Fibroblast of the aortic adventitia (primary cell): ENCODE results near the gene SLC4A8. TPM values are rescaled to one million over a fixed set of nuclear protein-coding genes. Genes with fewer than 3 reads are reported as not detected.
A peak's percentile ranks its signal among the peaks of the same experiment; 100 is the strongest.

ENCODE experiments used
- DNase-seq: peaks from one replicate; pipeline ENCODE4 v3.0.0-alpha.2; 2010; ENCODE audit warnings: low read depth
- H3K4me3 ChIP-seq: 2 replicates; pipeline ENCODE4 v1.5.1; 2011; ENCODE audit warnings: low read depth, mild to moderate bottlenecking, control low read depth, low read length, moderate library complexity
- total RNA-seq: library from RNA; depleted of rRNA; stranded (reverse); fragments of >200 nt; gene quantifications from 2 replicates; pipeline ENCODE4 v1.2.3, GENCODE V29; 2012; ENCODE audit warnings: low replicate concordance
- TF ChIP-seq, protein P1 (sequence below): IDR thresholded peaks from 2 replicates; pipeline ENCODE4 v1.5.1; 2011; ENCODE audit warnings: mild to moderate bottlenecking, low read length, control low read depth, inconsistent platforms; ENCODE audit not compliant: insufficient read depth

The SLC4A8 gene
- 4.7 and 8.4 TPM in 2 replicates for total RNA-seq

DNA sequence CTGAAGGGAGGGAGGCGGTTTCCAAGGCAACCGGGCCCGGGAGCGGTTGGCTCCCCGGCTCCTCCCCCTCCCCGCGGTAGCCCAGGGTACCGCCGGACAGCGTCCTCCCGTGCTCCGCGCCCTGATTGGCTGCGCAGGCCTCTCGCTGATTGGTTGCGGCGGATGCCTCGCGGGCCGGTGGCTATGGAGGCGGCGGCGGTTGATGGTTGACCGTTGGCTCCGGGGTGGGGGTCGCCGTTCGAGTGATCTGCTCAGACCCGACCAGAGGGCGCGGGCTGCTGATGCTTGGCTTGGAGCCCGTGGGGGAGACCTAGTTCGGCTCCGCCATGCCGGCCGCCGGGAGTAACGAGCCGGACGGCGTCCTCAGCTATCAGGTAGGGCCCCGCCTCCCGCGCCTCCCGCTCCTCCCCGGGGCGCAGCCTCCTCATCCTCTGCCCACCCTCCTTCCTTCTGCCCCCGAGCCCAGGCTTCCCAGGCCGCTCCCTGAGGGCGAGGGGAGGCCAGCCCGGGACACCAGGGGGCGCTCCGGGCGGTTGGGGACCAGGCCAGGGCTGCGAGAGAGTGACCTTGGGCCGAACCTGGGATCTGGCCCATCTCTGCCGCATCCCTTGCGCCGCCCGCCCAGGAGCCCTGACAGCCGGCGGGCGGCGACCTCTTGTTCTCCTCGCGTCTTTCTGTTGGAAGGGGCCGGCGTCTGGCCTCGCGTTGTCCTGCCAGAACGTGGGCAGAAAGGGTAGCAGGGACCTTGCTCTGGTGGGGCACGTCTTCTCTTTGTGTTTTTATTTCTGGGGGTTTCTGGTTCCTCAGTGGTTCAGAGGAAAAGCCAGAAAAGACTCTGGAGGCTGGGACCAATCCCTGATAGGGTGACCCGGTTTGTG is at the start of gene SLC4A8:
Gene SLC4A8, plus strand, starts transcription at position 170 of the 878 bp plus-strand sequence. Its CDS starts 157 bp downstream, at position 327.
- H3K4me3 ChIP-seq, result peak within 1 kb of the TSS; percentile 77
- DNase-seq, result peak; percentile 70
- TF ChIP-seq, protein P1, sequence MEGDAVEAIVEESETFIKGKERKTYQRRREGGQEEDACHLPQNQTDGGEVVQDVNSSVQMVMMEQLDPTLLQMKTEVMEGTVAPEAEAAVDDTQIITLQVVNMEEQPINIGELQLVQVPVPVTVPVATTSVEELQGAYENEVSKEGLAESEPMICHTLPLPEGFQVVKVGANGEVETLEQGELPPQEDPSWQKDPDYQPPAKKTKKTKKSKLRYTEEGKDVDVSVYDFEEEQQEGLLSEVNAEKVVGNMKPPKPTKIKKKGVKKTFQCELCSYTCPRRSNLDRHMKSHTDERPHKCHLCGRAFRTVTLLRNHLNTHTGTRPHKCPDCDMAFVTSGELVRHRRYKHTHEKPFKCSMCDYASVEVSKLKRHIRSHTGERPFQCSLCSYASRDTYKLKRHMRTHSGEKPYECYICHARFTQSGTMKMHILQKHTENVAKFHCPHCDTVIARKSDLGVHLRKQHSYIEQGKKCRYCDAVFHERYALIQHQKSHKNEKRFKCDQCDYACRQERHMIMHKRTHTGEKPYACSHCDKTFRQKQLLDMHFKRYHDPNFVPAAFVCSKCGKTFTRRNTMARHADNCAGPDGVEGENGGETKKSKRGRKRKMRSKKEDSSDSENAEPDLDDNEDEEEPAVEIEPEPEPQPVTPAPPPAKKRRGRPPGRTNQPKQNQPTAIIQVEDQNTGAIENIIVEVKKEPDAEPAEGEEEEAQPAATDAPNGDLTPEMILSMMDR, result peak; percentile 82

- TF ChIP-seq, protein P1, result no peak
- no peak overlapping the region for H3K4me3 ChIP-seq
- no peak for DNase-seq
Observed at GRCh38 chr12:51374856-51375255, 49.8 kb upstream of the SLC4A8 start.

DNA sequence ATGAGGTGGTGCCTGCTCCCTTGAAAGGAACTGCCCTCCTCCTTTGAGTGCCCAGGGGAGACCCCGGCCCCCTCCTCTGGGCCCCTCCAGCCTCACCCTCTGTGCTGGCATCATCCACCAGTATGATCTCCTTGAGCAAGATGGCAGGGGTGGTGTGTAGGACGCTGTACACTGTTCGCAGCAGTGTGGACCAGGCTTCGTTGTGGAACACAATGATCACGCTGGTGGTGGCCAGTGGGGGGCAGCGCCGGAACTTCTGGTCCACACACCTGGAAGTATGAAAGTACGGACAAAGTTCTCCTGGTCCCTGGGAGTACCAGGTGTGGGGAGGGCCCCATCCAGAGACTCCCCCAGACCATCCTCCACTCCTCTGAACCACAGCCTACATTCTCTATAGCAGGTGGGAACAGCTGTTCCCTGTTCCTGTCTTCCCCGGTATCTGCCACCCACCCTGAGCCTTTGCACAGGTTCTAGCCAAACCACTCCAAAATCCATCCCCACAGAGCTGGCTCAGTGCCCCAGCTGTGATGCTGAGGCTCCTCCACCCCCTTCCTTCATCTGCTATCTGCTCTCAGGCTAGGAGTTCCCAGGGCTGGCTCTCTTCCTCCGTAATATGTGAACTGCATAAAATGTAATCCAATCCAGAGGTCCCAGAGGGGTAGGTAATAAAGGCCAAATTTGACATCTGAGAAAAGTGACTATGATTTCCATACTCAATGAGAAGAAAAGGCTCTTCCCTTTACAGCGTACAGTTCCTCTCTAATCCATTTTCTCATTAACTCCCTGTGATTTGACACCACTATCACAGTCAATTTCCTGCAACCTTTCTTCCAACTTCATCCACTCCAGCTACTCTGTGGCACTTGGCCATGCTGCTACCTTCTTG is 47.3 kb upstream of the SLC4A8 start:
- H3K4me3 ChIP-seq, result no peak overlapping the region
- DNase-seq, result peak; percentile 60
- TF ChIP-seq, protein P1, result no peak

- TF ChIP-seq, protein P1, result no peak
- no peak overlapping the region for H3K4me3 ChIP-seq
- DNase-seq, result no peak
Observed at GRCh38 chr12:51378749-51379148, 45.9 kb upstream of the SLC4A8 start.

GRCh38 chr12:51379571-51379970 is 45.1 kb upstream of the SLC4A8 start:
- TF ChIP-seq, protein P1, result no peak
- no peak for DNase-seq
- no peak overlapping the region for H3K4me3 ChIP-seq

DNA sequence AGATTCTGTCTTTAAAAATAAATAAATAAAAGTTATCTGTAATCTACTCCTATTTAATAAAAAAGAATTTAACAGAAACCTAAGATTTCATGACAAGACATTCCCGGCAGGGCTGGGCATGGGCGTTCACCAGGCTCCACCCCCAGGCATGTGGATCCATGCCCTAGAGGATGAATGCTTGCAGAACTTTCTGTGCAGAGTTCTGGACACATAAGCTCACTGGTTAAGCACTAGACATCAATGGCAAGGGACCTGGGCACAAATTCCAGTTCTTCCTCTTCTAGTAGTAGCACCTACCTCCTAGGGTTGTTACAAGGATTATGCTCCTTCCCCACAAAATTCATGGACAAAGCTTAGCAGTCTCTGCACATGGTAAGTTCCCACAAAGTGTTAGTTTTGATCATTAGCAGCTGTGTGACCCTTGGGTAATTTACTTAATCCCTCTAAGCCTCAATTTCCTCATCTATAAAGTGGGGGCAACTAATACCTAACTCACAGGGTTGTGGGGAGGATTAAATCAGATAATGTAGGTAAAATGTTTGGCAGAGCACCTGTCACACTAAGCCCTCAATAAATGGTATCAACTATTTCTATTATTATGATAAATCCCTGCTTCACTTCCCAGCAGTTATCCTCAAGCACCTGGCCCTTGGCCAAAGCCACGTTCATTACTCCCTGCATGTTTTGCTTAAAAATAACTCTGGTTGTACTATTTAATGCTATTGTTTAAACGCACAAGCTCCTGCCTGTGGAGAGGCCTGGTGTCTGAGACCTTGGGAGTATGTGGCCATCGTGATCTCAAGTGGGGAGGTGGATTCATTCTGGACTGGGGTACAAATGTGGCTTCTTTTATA is 43.2 kb upstream of the SLC4A8 start:
- TF ChIP-seq, protein P1, result no peak
- DNase-seq, result peak; percentile 72
- H3K4me3 ChIP-seq, result no peak overlapping the region
